Measurements from ENCODE around the gene BUD23. TPM values are rescaled to one million over a fixed set of nuclear protein-coding genes. Genes with fewer than 3 reads are reported as not detected.

The BUD23 gene
- total and polyA plus RNA-seq, 2 donors (not counting 1 experiment from before 2014, with no cell fraction given), result 62.4 to 63.9 TPM

DNA sequence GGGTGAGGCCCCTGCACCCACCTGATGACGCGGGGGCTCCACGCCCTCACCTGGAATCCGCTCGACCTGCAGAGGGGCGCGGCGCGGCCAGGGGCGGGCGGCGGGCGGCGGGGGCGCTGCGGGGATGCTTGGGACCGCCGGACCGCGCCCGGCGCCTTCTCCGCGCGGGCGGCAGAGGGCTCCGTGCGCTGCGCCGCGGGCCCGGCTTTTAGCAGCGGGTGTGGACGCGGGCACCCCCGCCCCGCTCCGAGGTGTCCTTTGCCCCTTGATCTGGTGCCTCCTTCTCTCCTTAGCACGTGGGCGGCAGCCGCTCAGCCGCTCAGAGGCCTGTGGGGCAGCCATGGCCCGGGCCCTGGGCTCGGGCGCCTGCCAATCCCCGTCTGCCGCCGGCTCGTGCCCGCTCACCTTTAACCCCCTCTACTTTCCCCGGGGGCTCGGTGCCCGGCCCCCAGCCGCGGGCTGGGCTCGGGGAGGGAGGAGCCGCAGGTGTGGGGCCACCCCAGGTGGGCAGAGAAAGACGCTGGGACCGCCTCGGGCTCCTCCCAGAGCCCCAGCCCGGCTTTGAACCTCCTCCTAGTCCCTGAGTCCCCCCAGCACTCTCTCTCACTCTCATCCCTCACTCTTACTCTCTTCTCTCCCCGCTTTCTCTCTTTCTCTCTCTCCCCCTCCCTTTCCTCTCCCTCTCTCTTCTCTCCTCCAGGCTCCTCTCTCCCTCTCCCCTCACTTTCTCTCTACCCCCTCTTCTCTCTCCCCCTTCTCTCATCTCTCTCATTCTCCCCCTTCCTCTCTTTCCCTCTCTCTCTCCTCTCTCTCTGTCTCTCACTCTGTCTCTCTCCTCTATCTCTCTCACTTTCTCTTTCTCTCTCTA lies 35.4 kb upstream of the BUD23 start:
- no peak overlapping the region for H3K27ac Mint-ChIP-seq

More for the DNA sequence above, 35.4 kb upstream of the BUD23 start:
- intact Hi-C loops (cut with micrococcal nuclease), result no loop called here
- Mint-ChIP-seq H3K4me1 (peaks cover 5% of the 10 kb centered on the region), H3K27me3 (peaks cover 65% of the 10 kb centered on the region), H3K9me3 (ENCODE audit: insufficient read depth) (no peaks in the 10 kb centered on the region), H3K4me3 (peak overlapping the region; percentile 60)
- H3K27ac ChIP-seq (ENCODE audit: low read length in 2 of 2), result no peak overlapping the region
- H3K4me2 ChIP-seq (replicated peaks; ENCODE audit: low read depth, low read length, poor library complexity, severe bottlenecking), result peak overlapping the region; percentile 85
- H3K79me2 ChIP-seq (ENCODE audit: control insufficient read depth, insufficient read depth, low read length), result no peaks in the 10 kb centered on the region
- POLR2A ChIA-PET, result no interaction called here
- H3K9ac ChIP-seq (ENCODE audit: low read length), result peak overlapping the region; percentile 39
- ATAC-seq (ENCODE audit: low read depth), result peak; percentile 60
- DNase-seq, result peak; percentile 55
- CTCF ChIA-PET, result interaction anchor here (1.1 kb wide), 1 partner anchor 80 kb away, joined by 3 read pairs; no protein-coding TSS in a partner anchor
- 3% methylated on average over 62 of the region's 62 CpGs for WGBS (ENCODE audit: insufficient coverage)
- peak overlapping the region; percentile 80 for H2AFZ ChIP-seq (ENCODE audit: insufficient read depth, low read depth, low read length, poor library complexity, severe bottlenecking)
- no peaks in the 10 kb centered on the region for H3K36me3 ChIP-seq (replicated peaks in 1 of 2; ENCODE audit: control extremely low read depth in 1 of 2, control insufficient read depth in 1 of 2, extremely low read depth in 1 of 2, insufficient read depth in 2 of 2, low read length in 1 of 2)
- H3K9me3 ChIP-seq (ENCODE audit: control extremely low read depth in 1 of 3, control insufficient read depth in 2 of 3, insufficient read depth in 1 of 3, low read length in 2 of 3), result peaks cover 0 to 4% (median 0%) of the 10 kb centered on the region in 3 donors
- TF ChIP-seq EZH2 (IDR thresholded peaks at IDR 0.05; ENCODE audit: borderline replicate concordance, insufficient read depth, low read depth, low read length, poor library complexity, severe bottlenecking), result peak; percentile 56
- TF ChIP-seq, protein P1, sequence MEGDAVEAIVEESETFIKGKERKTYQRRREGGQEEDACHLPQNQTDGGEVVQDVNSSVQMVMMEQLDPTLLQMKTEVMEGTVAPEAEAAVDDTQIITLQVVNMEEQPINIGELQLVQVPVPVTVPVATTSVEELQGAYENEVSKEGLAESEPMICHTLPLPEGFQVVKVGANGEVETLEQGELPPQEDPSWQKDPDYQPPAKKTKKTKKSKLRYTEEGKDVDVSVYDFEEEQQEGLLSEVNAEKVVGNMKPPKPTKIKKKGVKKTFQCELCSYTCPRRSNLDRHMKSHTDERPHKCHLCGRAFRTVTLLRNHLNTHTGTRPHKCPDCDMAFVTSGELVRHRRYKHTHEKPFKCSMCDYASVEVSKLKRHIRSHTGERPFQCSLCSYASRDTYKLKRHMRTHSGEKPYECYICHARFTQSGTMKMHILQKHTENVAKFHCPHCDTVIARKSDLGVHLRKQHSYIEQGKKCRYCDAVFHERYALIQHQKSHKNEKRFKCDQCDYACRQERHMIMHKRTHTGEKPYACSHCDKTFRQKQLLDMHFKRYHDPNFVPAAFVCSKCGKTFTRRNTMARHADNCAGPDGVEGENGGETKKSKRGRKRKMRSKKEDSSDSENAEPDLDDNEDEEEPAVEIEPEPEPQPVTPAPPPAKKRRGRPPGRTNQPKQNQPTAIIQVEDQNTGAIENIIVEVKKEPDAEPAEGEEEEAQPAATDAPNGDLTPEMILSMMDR (IDR thresholded peaks at IDR 0.05), result peak; percentile 6
- H4K20me1 ChIP-seq (ENCODE audit: control insufficient read depth, insufficient read depth, low read length, poor library complexity, severe bottlenecking), result no peaks in the 10 kb centered on the region
- H3K27me3 ChIP-seq (replicated peaks in 1 of 4; ENCODE audit: control extremely low read depth in 1 of 4, control insufficient read depth in 3 of 4, insufficient read depth in 4 of 4, low read length in 3 of 4), result peaks cover 0 to 67% (median 31%) of the 10 kb centered on the region in 4 experiments
- H3K4me3 ChIP-seq (ENCODE audit: control extremely low read depth in 1 of 5, extremely low read depth in 1 of 5, insufficient read depth in 1 of 5, low read depth in 2 of 5, low read length in 4 of 5), result peak overlapping the region in 4 of 5 experiments; percentile 3 to 62 (median 45)
- peaks cover 11 to 12% of the 10 kb centered on the region in 2 donors for H3K4me1 ChIP-seq (ENCODE audit: control insufficient read depth in 2 of 2, insufficient read depth in 2 of 2, low read length in 2 of 2)
